Measurements from ENCODE around the gene TWNK. TPM values are rescaled to one million over a fixed set of nuclear protein-coding genes. Genes with fewer than 3 reads are reported as not detected.
A peak's percentile ranks its signal among the peaks of the same experiment; 100 is the strongest.

Gene TWNK
- polyA plus RNA-seq (ENCODE audit: insufficient read length in 4 of 4) = 10 to 100 TPM; 14.0 to 16.8 (median 15.2) TPM

- DNase-seq (ENCODE audit: low read depth in 4 of 4, low spot score in 3 of 4) = peak in 1 of 4 donors; percentile 78
These were observed at the start of gene TWNK, which contains the start of gene MRPL43 for GRCh38 chr10:100986952-100987684. TSS of gene TWNK (plus strand) at chr10:100987543. CDS start at chr10:100988211, 668 bp downstream. TSS of gene MRPL43 (minus strand) at chr10:100987497. CDS start at chr10:100987443, 54 bp downstream.

- DNase-seq (ENCODE audit: low read depth in 4 of 4, low spot score in 3 of 4) = no peak
These were observed 47.5 kb upstream of the TWNK start for GRCh38 chr10:100939763-100940344.

GRCh38 chr10:100942229-100942628 lies 45.1 kb upstream of the TWNK start:
- no peak for DNase-seq (ENCODE audit: low read depth in 4 of 4, low spot score in 3 of 4)

GRCh38 chr10:100943508-100943907 lies 43.8 kb upstream of the TWNK start:
- DNase-seq (ENCODE audit: low read depth in 4 of 4, low spot score in 3 of 4) = no peak

- no peak for DNase-seq (ENCODE audit: low read depth in 4 of 4, low spot score in 3 of 4)
These were observed 41.6 kb upstream of the TWNK start for GRCh38 chr10:100945754-100946153.

GRCh38 chr10:100948916-100949315 lies 38.4 kb upstream of the TWNK start:
- no peak for DNase-seq (ENCODE audit: low read depth in 4 of 4, low spot score in 3 of 4)

GRCh38 chr10:100960251-100960650 lies 27.1 kb upstream of the TWNK start:
- DNase-seq (ENCODE audit: low read depth in 4 of 4, low spot score in 3 of 4) = no peak

GRCh38 chr10:100962351-100963080 lies 24.8 kb upstream of the TWNK start:
- DNase-seq (ENCODE audit: low read depth in 4 of 4, low spot score in 3 of 4) = no peak

GRCh38 chr10:100963826-100964225 lies 23.5 kb upstream of the TWNK start:
- no peak for DNase-seq (ENCODE audit: low read depth in 4 of 4, low spot score in 3 of 4)

- DNase-seq (ENCODE audit: low read depth in 4 of 4, low spot score in 3 of 4) = no peak
These were observed 21.5 kb upstream of the TWNK start for GRCh38 chr10:100965820-100966219.

- no peak for DNase-seq (ENCODE audit: low read depth in 4 of 4, low spot score in 3 of 4)
These were observed 20.5 kb upstream of the TWNK start for GRCh38 chr10:100966887-100967286.

- DNase-seq (ENCODE audit: low read depth in 4 of 4, low spot score in 3 of 4) = no peak
These were observed 20.0 kb upstream of the TWNK start for GRCh38 chr10:100967332-100967731.

- DNase-seq (ENCODE audit: low read depth in 4 of 4, low spot score in 3 of 4) = no peak
These were observed 19.1 kb upstream of the TWNK start for GRCh38 chr10:100968062-100968736.

GRCh38 chr10:100968863-100969186 lies 18.5 kb upstream of the TWNK start:
- no peak for DNase-seq (ENCODE audit: low read depth in 4 of 4, low spot score in 3 of 4)

- peak in 2 of 4 donors; percentile 27 to 45 for DNase-seq (ENCODE audit: low read depth in 4 of 4, low spot score in 3 of 4)
These were observed 17.9 kb upstream of the TWNK start, which contains the start of gene SEMA4G for GRCh38 chr10:100969187-100970075. TSS of gene SEMA4G (plus strand) at chr10:100969504. CDS start at chr10:100972913, 3,409 bp downstream.

- no peak for DNase-seq (ENCODE audit: low read depth in 4 of 4, low spot score in 3 of 4)
These were observed 17.0 kb upstream of the TWNK start for GRCh38 chr10:100970076-100970913.

- DNase-seq (ENCODE audit: low read depth in 4 of 4, low spot score in 3 of 4) = no peak
These were observed 16.2 kb upstream of the TWNK start for GRCh38 chr10:100970914-100971811.

Data from right renal pelvis (tissue), 4 donors.